Measurements from ENCODE around the gene CHODL. TPM values are rescaled to one million over a fixed set of nuclear protein-coding genes. Genes with fewer than 3 reads are reported as not detected.

Gene CHODL
- polyA plus RNA-seq (2011; rRNA removed): not detected in 2 replicates
- polyA plus RNA-seq (2012; cell fraction: cytosol; rRNA removed): not detected in 2 replicates
- polyA plus RNA-seq (2012; cell fraction: nucleus; rRNA removed): not detected in 2 replicates
- polyA plus RNA-seq (2017; fragmentation: RNase III; extraction: RNeasy Plus Mini Kit Qiagen cat#74134 plus additional on column Dnase treatment): not detected in 3 replicates
- not detected in 2 replicates for polyA minus RNA-seq (2011; rRNA and poly(A)+ RNA removed)

- TF ChIP-seq NFE2L2 (conservative IDR thresholded peaks at IDR 0.05; ENCODE audit: low read length) (no peak), PHF8 (IDR thresholded peaks at IDR 0.05; ENCODE audit: borderline replicate concordance, low read depth) (no peak), GATA3 (IDR thresholded peaks at IDR 0.05; ENCODE audit: borderline replicate concordance) (no peak), MAZ (IDR thresholded peaks at IDR 0.05; ENCODE audit: borderline replicate concordance, low read depth, low read length) (no peak), NPAS2 (CRISPR knock-in tag; IDR thresholded peaks at IDR 0.05; ENCODE audit: borderline replicate concordance) (no peak), ESRRA (IDR thresholded peaks at IDR 0.05; ENCODE audit: borderline replicate concordance, low read length) (no peak), CTCF (IDR thresholded peaks at IDR 0.05) (no peak), EP300 (IDR thresholded peaks at IDR 0.05) (no peak)
- Histone ChIP-seq H3K4me1 (no peaks in the 10 kb centered on the region), H3K4me3 (no peak within 1 kb of the TSS; the same call in 2 of the 3 replicates), H3K27ac (no peak within 1 kb of the TSS), H3K9me3 (no peaks in the 10 kb centered on the region), H3K4me2 (peak within 1 kb of the TSS; percentile 47; the same call in 2 of the 3 replicates)
- no peak for FAIRE-seq
- ChIA-PET CTCF (no interaction called here), POLR2A (no interaction called here)
- peak; percentile 24; a peak in 1 of 6 replicates for ATAC-seq
- WGBS (ENCODE audit: missing lambda C conversion rate): 16% methylated on average over 20 of the region's 72 CpGs
- DNase-seq (ENCODE audit: low read depth in 1 of 2, low spot score in 1 of 2): no peak
Observed at GRCh38 chr21:18244671-18245463, at the start of gene CHODL. TSS of gene CHODL (plus strand) at chr21:18244833. CDS start at chr21:18245224, 391 bp downstream.

GRCh38 chr21:18204931-18205330 lies 39.7 kb upstream of the CHODL start:
- TF ChIP-seq ESRRA (IDR thresholded peaks at IDR 0.05; ENCODE audit: borderline replicate concordance, low read length) (no peak), BCL3 (IDR thresholded peaks at IDR 0.05) (no peak), RFX5 (IDR thresholded peaks at IDR 0.05) (no peak), FOSL2 (IDR thresholded peaks at IDR 0.05) (no peak), FOSL2 (CRISPR knock-in tag; IDR thresholded peaks at IDR 0.05) (no peak), JUN (IDR thresholded peaks at IDR 0.05) (no peak), CHD4 (IDR thresholded peaks at IDR 0.05; ENCODE audit: borderline replicate concordance) (no peak), PHF8 (IDR thresholded peaks at IDR 0.05; ENCODE audit: borderline replicate concordance, low read depth) (no peak)
- no peak overlapping the region for H3K27ac ChIP-seq
- no peak overlapping the region for H3K4me2 ChIP-seq
- ATAC-seq (no peak), FAIRE-seq (no peak), DNase-seq (ENCODE audit: low read depth in 1 of 2, low spot score in 1 of 2) (no peak)
- ChIA-PET CTCF (no interaction called here), POLR2A (no interaction called here)
- no peaks in the 10 kb centered on the region for H3K4me1 ChIP-seq
- H3K4me3 ChIP-seq: no peak overlapping the region
- 0% methylated on average over 1 of the region's 1 CpG for WGBS (ENCODE audit: missing lambda C conversion rate)
- no peaks in the 10 kb centered on the region for H3K9me3 ChIP-seq

DNA sequence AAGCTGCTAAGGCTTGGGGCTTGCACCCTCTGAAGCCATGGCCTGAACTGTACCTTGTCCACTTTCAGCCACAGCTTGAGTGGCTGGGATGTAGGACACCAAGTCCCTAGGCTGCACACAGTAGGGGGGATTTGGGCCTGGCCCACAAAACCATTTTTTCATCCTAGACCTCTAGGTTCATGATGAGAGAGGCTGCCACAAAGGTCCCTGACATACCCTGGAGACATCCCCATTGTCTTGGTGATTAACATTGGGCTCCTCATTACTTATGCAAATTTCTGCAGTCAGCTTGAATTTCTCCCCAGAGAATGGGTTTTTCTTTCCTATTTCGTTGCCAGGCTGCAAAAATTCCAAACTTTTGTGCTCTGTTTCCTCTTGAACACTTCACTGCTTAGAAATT lies 26.3 kb upstream of the CHODL start:
- FAIRE-seq: no peak

More for the DNA sequence above, 26.3 kb upstream of the CHODL start:
- H3K9me3 ChIP-seq: no peaks in the 10 kb centered on the region
- no peak overlapping the region for H3K4me3 ChIP-seq
- ATAC-seq (no peak), DNase-seq (ENCODE audit: low read depth in 1 of 2, low spot score in 1 of 2) (no peak)
- H3K4me1 ChIP-seq: no peaks in the 10 kb centered on the region
- TF ChIP-seq CEBPB (IDR thresholded peaks at IDR 0.05) (no peak), HOXB13 (CRISPR knock-in tag; IDR thresholded peaks at IDR 0.05; ENCODE audit: low read depth) (no peak), CTCF (IDR thresholded peaks at IDR 0.05) (no peak), MAFK (IDR thresholded peaks at IDR 0.05; ENCODE audit: partially characterized antibody) (no peak), JUNB (IDR thresholded peaks at IDR 0.05) (no peak)
- TF ChIP-seq, protein P1, sequence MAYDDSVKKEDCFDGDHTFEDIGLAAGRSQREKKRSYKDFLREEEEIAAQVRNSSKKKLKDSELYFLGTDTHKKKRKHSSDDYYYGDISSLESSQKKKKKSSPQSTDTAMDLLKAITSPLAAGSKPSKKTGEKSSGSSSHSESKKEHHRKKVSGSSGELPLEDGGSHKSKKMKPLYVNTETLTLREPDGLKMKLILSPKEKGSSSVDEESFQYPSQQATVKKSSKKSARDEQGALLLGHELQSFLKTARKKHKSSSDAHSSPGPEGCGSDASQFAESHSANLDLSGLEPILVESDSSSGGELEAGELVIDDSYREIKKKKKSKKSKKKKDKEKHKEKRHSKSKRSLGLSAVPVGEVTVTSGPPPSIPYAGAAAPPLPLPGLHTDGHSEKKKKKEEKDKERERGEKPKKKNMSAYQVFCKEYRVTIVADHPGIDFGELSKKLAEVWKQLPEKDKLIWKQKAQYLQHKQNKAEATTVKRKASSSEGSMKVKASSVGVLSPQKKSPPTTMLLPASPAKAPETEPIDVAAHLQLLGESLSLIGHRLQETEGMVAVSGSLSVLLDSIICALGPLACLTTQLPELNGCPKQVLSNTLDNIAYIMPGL (CRISPR knock-in tag; IDR thresholded peaks at IDR 0.05; ENCODE audit: borderline replicate concordance): no peak
- H3K4me2 ChIP-seq: no peak overlapping the region
- WGBS (ENCODE audit: missing lambda C conversion rate): 5% methylated on average over 1 of the region's 1 CpG
- ChIA-PET POLR2A (no interaction called here), CTCF (no interaction called here)
- no peak overlapping the region for H3K27ac ChIP-seq
